Measurements from ENCODE around the gene ADH1C.
"Not testable (repeated sequence)": the region's sequence is repeated elsewhere in the genome, so short reads cannot be mapped to it uniquely, and the experiment has no call there.

ADH1C gene

DNA sequence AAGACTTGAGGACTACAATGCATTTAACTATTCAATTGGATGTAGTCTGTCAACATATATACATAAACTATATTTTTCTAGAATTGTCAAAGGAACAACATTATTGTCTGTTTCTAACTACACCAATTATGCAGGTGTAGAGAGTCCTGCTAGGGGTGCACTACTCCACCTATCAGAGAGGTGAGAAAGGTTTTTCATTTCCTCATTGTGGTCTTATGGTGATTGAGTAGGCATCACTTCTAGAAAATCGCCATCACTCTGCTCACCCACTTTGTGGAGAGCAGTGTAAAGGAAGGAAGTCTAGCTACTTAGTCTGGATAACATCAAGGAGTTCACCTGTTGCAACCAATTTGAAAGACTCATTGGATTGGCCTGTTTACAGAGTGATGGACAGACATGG lies 4.4 kb upstream of the ADH1C start:
- FAIRE-seq, result no peak

DNA sequence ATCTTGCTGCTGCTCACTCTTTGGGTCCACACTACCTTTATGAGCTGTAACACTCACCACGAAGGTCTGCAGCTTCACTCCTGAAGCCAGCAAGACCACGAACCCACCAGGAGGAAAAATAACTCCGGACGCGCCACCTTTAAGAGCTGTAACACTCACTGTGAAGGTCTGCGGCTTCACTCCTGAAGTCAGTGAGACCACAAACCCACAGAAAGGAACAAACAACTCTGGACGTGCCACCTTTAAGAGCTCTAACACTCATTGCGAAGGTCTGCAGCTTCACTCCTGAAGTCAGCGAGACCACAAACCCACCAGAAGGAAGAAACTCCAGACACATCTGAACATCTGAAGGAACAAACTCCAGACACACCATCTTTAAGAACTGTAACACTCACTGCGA lies 3.6 kb upstream of the ADH1C start:
- FAIRE-seq, result not testable (repeated sequence)

DNA sequence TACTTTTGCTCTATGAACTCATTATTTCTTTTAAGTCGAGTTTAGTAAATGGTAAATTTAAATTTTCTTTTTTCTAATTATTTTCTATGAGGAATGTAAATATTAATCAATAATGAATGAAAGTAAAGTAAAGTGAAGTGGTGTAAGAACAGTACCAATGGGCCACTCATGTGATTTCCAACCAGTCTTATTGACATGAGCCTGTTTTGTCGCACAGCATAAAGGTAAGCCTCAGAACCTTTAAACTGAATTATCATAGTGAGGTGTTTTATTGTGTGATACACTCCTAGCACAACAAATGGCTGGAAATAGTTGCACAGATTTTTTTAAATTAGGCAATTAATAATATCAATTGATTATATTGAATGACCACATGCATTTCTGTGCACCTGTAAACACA lies 1.1 kb downstream of the ADH1C start:
- FAIRE-seq, result no peak

DNA sequence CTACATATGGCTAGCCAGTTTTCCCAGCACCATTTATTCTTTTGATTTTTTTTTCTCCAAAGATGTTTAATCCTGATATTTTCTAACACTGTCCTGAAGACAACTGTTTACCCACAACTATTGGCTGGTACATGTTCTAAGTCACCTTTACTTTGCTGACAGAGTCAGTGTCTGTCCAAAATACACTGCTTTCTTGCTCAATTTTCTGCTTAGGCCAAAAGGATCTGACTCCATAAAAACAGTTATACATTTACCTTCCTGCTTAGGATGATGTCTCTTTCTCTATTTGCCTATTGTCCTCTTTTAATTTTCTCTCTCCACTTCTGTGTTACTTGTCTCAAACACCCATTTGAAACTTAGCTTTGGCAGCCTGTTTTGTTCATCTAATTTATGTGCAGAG lies 3.2 kb downstream of the ADH1C start:
- FAIRE-seq, result no peak

DNA sequence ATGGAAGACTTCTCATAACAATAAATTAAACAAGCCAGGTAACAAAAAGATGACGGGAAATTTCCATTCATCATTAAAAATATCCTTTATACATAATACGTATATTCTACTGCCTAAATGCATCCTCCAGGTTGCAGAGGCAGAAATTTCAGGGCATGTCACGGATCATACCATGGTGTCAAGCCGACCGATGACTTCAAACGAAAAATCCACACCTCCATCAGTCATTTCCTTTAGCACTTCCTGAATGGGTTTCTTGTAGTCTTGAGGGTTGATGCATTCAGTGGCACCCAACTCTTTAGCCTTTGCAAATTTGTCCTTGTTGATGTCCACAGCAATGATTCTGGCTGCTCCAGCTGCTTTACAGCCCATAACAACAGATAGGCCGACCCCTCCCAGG lies 9.9 kb downstream of the ADH1C start:
- FAIRE-seq, result not testable (repeated sequence)

DNA sequence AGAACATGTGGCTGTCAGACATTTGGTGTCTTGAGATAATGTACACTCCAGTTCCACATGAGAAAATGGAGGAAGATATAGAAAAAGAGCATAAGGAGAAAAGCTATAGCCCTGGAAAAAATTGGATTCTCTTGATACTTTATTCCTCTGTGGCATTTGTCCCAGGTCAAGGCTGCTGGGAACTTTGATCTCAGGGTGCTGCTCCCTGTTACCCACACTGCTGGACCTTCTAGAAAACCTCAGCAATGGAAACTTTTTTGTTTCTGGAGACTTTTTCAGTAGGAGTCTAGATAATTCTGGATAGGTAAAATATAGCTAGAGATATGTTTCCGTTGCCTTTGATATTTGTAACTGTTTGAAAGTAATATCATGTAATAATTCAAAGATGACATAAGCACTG lies 11.1 kb downstream of the ADH1C start:
- FAIRE-seq, result no peak

DNA sequence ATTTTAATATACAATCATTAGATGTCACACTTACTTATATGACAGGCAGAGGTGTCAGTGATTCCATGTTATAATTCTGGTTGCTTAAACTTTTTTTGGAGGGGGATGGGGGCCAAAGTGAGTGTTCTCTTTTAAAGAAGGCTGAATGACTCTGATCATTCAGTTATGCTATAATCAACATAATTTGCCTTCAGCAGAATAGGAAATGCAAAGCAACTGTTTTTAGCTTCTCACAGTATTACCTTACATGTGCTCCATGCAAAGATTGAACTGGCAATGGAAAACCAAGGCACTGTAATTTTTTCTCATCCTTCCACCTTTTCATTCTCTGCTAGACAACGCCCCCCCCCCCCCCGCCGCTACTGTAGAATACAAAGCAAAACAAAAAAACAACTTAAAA lies 13.4 kb downstream of the ADH1C start:
- FAIRE-seq, result no peak

DNA sequence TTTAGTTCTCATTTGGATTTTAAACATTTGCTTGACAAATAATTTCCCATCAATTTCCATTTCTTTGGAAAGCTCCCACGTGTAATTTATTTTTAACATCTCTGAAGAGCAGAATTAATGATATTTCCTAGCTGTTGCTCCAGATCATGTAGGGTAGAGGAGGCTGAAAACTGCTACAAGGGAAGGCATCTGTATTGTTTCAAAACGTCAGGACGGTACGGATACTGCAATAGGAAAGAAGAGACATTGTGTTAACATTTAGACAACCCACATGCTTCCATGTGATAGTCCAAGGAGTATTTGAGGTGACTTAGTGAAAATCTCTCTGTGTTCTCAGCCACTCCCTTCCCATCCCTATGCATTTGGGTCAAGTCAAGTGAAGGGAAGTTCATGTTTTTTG lies 16.0 kb downstream of the ADH1C start:
- no peak for FAIRE-seq

DNA sequence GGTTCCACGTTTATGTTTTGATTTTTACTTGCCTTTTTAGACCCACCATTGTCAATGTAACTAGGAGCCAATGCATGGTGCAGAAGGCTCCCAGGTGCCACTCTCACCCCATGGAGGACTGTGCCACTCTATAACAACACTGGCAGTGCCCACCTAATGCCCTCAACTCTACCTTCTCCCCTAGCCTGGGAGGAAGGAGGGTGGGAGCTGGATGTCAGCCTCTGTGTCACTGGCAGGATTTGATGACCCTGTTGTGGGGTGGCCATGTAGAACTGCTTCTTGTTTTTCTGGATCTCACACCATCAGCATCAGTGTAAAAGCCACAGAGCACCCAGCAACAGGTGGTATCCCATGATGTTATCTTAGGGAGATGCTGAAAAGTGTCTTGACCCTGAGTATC lies 17.7 kb downstream of the ADH1C start:
- FAIRE-seq, result no peak

DNA sequence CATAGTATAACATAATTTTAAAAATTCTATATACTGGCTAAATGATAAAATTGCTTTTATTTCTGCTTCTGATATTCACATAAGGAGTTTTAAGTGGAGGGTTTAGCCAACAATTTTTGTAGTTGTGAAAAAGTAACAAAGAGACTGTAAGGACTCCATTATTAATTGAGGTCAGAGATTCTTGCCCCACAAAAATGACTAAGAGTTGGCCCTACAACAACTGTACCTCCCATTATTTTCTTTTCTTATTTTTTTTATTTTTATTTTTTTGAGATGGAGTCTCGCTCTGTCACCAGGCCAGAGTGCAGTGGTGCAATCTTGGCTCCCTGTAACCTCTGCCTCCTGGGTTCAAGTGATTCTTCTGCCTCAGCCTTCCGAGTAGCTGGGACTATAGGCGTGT lies 21.9 kb downstream of the ADH1C start:
- FAIRE-seq, result no peak

DNA sequence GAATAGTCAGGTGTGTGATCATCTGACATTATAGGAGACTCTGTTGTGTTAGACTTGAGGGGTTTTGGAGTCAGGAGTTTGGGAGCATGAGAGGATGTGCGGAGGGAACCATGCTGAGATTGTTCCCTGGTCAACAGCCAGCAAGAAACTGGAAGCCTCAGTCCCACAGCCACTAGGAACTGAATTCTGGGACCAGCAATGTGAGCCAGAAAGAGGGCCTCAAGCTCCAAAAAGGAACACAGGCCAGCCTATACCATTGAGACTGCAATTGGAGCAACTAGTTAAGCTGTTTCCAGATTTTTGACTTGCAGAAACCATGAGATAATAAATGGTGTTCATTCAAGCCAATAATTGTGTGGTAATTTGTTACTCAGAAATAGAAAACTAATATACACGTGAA lies 22.7 kb downstream of the ADH1C start:
- no peak for FAIRE-seq

DNA sequence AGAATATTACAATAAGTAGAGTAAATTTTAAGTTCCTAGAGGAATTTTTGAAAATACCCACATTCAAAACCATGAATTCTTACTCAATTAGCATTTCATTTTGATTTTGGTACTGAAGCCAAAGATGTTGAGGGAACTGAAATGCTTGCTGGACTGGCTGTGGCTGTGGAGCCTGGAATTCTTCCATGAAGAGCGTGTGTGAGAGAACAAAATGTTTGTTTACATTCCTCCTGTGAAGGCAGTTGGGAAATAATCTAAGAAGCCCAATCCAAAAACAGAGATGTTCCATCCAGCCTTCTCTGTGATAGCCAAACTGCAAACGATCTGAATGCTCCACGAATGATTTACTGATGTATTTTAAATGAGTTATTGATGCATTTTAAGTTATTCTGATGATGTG lies 27.6 kb downstream of the ADH1C start:
- FAIRE-seq, result no peak

DNA sequence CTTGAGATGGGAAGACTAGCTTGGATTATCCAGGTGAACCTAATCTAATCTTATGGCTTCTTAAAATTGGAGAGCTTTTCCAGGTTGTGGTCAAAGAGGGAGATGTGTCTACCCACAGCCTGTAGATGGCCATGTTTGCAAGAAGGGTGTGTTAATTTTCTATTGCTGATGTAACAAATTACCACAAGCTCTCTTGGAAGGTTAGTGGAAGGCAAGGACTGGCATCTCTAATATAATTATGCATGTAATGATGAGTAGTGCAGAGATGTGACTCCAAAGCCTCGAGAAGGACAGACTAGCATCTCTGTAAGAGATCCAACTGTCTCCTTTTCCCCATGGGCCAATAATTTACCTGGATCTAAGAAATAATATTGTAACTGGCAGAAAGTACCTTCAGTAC lies 28.2 kb downstream of the ADH1C start:
- FAIRE-seq, result no peak

DNA sequence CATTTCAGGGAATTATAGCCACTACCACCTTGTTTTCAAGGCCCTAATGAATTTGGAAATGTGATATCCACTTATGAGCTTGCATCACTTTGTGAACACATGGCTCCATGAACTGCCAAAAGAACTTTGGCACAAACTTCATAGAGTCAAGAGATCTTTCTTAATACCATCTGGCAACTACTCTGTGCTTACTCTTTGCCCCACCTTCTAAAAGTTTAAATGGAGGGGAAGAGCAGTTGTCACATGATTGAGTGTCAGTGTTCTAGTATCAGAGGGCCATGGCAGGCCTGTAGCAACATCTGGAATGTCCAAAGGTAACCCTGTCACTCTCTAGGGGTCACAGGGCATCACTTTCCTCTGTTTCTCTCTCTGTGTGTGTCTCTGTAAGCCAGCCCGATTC lies 28.8 kb downstream of the ADH1C start:
- no peak for FAIRE-seq

DNA sequence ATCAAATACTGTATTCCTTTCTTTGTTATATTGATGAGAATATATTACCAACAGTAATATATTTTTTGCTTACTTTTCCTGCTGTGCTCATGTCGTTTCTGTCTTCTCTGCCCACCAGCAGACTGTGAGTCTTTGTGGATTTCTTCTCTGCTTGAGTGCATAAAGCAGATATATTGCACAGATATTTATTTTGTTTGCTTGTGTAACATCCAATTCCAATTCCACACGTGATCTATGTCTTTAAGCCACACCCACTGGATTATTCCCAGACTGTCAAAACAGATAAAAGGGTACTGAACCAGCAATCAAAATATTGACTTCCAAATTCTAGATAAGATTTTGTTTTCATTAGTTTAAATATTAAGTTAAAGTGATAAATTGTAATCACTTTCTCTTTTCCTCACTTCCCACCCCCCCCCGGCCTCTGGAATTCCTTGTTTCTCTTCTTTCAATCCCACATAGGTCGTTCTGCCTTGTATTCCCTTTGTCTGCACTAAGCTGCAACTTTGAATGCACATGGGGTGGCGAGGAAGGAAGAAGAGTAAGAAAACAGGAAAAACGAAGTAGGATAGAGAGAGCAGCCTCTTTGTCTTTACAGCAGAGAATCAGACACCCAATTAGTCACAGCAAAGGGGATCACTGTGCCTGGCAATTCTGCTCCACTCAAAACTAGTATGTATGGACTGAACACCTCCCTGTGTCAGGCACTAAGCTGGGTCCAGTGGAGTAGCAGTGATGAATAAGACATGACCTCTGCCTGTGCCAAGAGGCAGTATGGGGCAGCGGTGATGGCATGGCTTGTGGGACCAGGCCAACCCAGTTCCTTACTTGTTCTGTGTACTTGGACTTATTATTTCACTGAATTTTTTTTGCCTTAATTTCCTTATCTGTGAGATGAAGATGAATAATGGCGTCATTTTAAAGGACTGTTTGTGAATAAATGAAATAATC lies 31.0 kb downstream of the ADH1C start, which contains the start of gene ADH1B:
ADH1B (minus strand) TSS at position 161 of the 951 bp plus-strand sequence; CDS start at position 91, 70 bp downstream.
- no peak for FAIRE-seq

DNA sequence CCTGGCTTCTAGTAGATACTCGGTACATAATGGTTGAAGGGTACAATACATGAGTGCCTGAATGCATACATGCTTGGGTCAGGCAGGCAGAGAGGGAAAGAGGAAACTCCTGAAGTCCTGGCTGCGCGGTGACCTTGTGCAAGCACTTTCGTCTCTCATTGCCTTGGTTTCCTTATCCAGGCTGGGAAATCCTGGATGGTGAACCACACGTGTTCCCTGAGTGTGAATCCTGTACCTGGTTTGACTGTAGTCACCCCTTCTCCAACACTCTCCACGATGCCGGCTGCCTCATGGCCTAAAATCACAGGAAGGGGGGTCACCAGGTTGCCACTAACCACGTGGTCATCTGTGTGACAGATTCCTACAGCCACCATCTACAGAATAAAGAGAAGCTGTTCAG lies 34.7 kb downstream of the ADH1C start:
- FAIRE-seq, result not testable (repeated sequence)

DNA sequence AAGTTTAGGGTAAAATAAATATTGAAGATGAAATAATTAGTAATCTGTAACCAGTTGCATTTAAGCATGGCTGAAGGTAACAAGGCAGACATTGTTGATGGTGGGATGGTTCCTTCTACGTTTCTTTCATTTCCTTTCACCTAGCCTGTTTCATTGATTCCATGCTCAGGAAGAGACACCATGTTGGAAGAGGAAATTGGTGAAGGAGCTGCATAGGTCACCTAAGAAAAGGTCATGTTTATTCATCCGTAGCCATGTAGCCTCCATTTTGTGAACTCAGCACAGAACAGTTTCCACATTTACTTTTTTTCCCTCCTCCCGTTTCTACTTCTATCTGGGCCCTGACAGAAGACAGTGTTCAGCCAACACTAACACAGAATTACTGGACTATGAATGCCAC lies 35.2 kb downstream of the ADH1C start:
- FAIRE-seq, result no peak

DNA sequence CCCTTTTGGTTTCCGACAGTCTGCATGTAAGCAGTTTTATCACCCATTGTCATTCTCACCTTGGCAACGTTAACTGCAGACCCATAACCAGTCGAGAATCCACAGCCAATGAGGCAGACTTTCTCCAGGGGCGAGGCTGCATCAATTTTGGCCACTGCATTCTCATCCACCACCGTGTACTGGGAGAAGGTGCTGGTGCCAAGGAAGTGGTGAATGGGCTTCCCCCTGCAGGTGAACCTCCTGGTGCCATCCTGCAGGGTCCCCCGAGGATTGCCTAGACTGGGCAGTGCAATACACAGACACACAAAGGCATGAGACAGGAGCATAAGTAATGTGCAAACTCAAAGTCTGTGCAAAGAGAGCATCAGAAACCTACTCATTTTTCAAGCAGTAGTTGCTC lies 36.7 kb downstream of the ADH1C start:
- FAIRE-seq, result no peak

DNA sequence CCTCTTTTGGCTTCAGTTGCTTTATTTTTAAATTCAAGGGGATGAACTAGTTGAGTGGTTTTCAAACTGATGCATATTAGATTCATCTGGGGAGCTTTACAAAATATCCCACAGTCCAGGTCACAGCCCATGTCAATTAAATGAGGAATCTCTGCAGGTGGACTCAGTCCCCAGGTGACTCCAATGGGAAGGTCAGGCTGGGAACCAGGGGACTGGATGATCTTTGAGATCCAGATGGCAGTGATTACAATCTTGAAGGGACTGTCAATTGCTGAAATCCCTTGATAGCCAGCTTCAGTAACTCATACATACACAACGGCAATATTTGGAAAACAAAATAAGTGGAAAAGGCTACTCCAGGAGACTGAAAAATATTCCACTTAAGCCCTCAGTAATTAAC lies 38.3 kb downstream of the ADH1C start:
- no peak for FAIRE-seq

DNA sequence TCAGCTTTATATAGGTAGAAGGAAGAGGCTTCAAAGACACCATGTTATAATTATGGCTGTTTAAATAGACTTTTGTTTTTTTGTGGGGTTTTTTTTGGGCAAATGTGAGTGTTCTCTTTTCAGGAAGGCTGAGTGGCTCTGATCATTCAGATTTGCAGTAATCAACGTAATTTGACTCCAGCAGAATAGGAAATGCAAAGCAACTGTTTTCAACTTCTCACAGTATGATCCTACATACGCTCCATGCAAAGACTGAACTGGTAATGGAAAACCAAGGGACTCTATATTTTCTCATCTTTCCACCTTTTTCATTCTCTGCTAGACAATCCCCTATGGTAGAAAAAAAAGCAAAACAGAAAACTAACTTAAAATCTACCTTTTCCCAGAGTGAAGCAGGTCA lies 42.2 kb downstream of the ADH1C start:
- FAIRE-seq, result no peak

DNA sequence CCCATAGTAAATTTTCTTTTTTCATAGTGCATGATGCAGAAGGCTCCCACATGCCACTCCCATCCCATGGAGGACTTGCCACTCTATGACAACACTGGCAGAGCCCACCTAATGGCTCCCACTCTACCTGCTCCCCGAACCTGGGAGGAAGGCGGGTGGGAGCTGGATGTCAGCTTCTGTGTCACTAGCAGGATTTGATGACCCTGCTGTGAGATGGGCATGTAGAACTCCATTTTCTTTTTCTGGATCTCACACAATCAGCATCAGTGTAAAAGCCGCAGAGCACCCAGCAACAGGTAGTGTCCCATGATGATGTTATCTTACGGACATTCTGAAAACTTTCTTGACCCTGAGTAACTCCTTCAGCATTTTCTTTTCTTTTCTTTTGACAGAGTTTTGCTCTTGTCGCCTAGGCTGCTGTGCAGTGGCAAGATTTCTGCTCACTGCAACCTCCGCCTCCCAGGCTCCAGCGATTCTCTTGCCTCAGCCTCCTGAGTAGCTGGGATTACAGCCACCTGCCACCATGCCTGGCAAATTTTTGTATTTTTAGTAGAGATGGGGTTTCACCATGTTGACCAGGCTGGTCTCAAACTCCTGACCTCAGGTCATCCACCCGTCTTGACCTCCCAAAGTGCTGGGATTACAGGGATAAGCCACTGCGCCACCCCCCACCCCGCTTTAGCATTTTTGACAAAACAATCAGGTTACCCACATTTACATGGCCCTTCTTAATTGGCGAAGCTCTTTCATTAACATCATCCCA lies 46.7 kb downstream of the ADH1C start:
- no peak for FAIRE-seq

DNA sequence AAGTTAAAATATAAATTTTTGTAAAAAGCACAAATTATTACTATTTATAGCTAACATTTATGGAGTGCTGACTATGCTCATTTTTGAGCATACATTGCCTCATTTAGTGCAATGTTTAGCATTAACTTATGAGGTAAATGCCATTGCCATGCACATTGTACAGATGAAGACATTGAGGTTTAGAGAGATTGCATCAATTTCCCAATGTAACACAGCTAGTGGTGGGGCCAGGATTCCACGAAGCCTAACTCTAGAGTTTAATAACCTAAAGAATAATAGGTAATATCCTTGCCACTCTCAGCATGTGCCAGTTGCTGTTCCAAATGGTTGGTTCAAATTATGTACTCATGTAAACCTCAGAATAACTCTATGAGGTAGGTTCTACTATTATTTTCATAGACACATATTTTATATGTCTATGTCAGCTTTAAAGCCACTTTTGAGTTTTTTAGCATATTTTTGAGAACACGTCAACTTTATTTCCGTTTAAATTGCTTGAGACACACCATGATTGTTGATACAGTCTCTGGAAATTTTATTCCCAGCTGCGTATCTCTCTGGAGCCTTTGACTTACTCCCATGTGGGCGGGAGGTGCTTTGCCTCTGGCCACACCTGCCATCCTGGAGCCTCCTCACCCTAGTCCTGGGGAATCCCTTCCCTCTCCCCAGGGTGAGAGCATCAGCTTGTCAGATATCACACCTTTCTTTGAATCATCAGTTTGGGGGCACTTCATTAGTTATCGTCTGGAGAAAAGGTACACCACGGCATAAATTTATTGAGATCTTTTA lies 51.0 kb downstream of the ADH1C start:
- no peak for FAIRE-seq

DNA sequence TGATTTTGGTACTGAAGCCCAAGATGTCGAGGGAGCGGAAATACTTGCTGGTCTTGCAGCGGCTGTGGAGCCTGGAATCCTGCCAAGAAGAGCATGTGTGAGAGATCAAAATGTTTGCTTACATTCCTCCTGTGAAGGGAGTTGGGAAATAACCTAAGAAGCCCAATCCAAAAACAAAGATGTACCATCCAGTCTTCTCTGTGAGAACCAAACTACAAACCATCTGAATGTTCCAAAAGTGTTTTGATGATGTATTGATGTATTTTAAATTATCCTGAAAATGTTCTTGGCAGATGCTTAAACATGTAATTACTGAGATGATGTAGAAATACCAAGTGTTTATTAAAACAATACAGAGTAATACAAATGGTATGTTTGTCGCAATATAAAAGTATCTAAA lies 51.6 kb downstream of the ADH1C start:
- no peak for FAIRE-seq

Measured in A204.1 (cell line).